Activated B cell treated with CpG ODN at 0.5 μM for 24 hours (primary cell): ENCODE measurements around the gene POU2F2. TPM values are rescaled to one million over a fixed set of nuclear protein-coding genes. Genes with fewer than 3 reads are reported as not detected.

Experiments
- ATAC-seq: fragments of 200-7000 bp; cut with Tn5 transposase; one replicate; pipeline ENCODE4 v1.10.0; 2021; ENCODE audit warnings: low read depth, mild to moderate bottlenecking, moderate library complexity
- CTCF ChIA-PET: fragments of 350-600 bp; sonication (Branson Sonifier 250); formaldehyde crosslinking; loops from one replicate; lab custom pipeline; 2021; ENCODE audit warnings: antibody characterized with exemption; lab: Charles Lee
- POLR2A ChIA-PET: fragments of 350-600 bp; sonication (Branson Sonifier 250); formaldehyde crosslinking; loops from one replicate; lab custom pipeline; 2021; ENCODE audit warnings: antibody characterized with exemption; lab: Charles Lee
- DNase-seq: peaks from one replicate; pipeline ENCODE4 v3.0.0; 2022
- H3K27ac Mint-ChIP-seq: one replicate; pipeline ENCODE4 v1.8.0; 2020; ENCODE audit warnings: mixed read lengths
- H3K27me3 Mint-ChIP-seq: one replicate; pipeline ENCODE4 v1.8.0; 2021; ENCODE audit warnings: mixed read lengths
- H3K36me3 Mint-ChIP-seq: one replicate; pipeline ENCODE4 v1.8.0; 2021; ENCODE audit warnings: low read depth, mixed read lengths
- H3K4me1 Mint-ChIP-seq: one replicate; pipeline ENCODE4 v1.8.0; 2021; ENCODE audit warnings: mixed read lengths
- H3K4me3 Mint-ChIP-seq: one replicate; pipeline ENCODE4 v1.8.0; 2020; ENCODE audit warnings: mild to moderate bottlenecking, mixed read lengths
- H3K9me3 Mint-ChIP-seq: one replicate; pipeline ENCODE4 v1.8.0; 2020; ENCODE audit warnings: mixed read lengths
- intact Hi-C: fragments of 100-400 bp; cut with micrococcal nuclease; formaldehyde crosslinking; loops from one replicate; pipeline ENCODE4 v1.15.1; 2024
- total RNA-seq: library from RNA; stranded (reverse); gene quantifications from 2 replicates; pipeline ENCODE4 v1.2.3, GENCODE V29; 2022
- TF ChIP-seq, protein P1 (sequence below): fragments of 200-600 bp; IDR thresholded peaks from one replicate; pipeline ENCODE4 v1.8.0; 2022; ENCODE audit warnings: antibody characterized with exemption, mild to moderate bottlenecking

POU2F2 gene
- total RNA-seq, 1 donor from 2014 or later = 577 TPM

- intact Hi-C loops = loop anchor here (1.0 kb wide), 2 partner anchors 103 to 215 kb away; no protein-coding TSS in a partner anchor
- Mint-ChIP-seq H3K4me3 (no peak overlapping the region), H3K9me3 (no peaks in the 10 kb centered on the region), H3K36me3 (peaks cover 64% of the 10 kb centered on the region), H3K27me3 (no peaks in the 10 kb centered on the region), H3K27ac (no peak overlapping the region), H3K4me1 (peaks cover 34% of the 10 kb centered on the region)
- DNase-seq (no peak), ATAC-seq (no peak)
- CTCF ChIA-PET = interaction anchor here (0.7 to 1.1 kb wide), 5 partner anchors 28 to 320 kb away, joined by 3 read pairs; no protein-coding TSS in a partner anchor
- TF ChIP-seq, protein P1, sequence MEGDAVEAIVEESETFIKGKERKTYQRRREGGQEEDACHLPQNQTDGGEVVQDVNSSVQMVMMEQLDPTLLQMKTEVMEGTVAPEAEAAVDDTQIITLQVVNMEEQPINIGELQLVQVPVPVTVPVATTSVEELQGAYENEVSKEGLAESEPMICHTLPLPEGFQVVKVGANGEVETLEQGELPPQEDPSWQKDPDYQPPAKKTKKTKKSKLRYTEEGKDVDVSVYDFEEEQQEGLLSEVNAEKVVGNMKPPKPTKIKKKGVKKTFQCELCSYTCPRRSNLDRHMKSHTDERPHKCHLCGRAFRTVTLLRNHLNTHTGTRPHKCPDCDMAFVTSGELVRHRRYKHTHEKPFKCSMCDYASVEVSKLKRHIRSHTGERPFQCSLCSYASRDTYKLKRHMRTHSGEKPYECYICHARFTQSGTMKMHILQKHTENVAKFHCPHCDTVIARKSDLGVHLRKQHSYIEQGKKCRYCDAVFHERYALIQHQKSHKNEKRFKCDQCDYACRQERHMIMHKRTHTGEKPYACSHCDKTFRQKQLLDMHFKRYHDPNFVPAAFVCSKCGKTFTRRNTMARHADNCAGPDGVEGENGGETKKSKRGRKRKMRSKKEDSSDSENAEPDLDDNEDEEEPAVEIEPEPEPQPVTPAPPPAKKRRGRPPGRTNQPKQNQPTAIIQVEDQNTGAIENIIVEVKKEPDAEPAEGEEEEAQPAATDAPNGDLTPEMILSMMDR = no peak
- POLR2A ChIA-PET = interaction anchor here (0.6 to 2.4 kb wide), 5 partner anchors 10 to 105 kb away, joined by 3 to 10 read pairs (median 6); no protein-coding TSS in a partner anchor
These were observed 51.4 kb downstream of the POU2F2 start for GRCh38 chr19:42080764-42081375.

DNA sequence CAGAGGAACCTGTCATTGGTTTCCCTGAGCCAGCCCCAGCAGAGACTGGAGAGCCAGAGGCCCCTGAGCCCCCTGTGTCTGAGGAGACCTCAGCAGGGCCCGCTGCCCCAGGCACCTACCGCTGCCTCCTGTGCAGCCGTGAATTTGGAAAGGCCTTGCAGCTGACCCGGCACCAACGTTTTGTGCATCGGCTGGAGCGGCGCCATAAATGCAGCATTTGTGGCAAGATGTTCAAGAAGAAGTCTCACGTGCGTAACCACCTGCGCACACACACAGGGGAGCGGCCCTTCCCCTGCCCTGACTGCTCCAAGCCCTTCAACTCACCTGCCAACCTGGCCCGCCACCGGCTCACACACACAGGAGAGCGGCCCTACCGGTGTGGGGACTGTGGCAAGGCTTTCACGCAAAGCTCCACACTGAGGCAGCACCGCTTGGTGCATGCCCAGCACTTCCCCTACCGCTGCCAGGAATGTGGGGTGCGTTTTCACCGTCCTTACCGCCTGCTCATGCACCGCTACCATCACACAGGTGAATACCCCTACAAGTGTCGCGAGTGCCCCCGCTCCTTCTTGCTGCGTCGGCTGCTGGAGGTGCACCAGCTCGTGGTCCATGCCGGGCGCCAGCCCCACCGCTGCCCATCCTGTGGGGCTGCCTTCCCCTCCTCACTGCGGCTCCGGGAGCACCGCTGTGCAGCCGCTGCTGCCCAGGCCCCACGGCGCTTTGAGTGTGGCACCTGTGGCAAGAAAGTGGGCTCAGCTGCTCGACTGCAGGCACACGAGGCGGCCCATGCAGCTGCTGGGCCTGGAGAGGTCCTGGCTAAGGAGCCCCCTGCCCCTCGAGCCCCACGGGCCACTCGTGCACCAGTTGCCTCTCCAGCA, 52.1 kb downstream of the POU2F2 start:
- Mint-ChIP-seq H3K4me1 (peaks cover 38% of the 10 kb centered on the region), H3K4me3 (no peak overlapping the region), H3K9me3 (no peaks in the 10 kb centered on the region), H3K27ac (no peak overlapping the region), H3K36me3 (peaks cover 67% of the 10 kb centered on the region), H3K27me3 (no peaks in the 10 kb centered on the region)
- no peak for ATAC-seq
- CTCF ChIA-PET = no interaction called here
- TF ChIP-seq, protein P1 = no peak
- no peak for DNase-seq
- POLR2A ChIA-PET = interaction anchor here (0.6 to 2.4 kb wide), 3 partner anchors 34 to 106 kb away, joined by 3 to 10 read pairs (median 6); no protein-coding TSS in a partner anchor
- intact Hi-C loops = loop anchor here (5.0 kb wide), 1 partner anchor 203 kb away; the partner anchor contains the start of gene CD79A

- ATAC-seq (no peak), DNase-seq (no peak)
- TF ChIP-seq, protein P1 = no peak
- intact Hi-C loops = loop anchor here (5.0 kb wide), 1 partner anchor 202 kb away; the partner anchor contains the start of gene CD79A
- Mint-ChIP-seq H3K4me1 (peaks cover 45% of the 10 kb centered on the region), H3K36me3 (peaks cover 67% of the 10 kb centered on the region), H3K27ac (no peak overlapping the region), H3K9me3 (no peaks in the 10 kb centered on the region), H3K4me3 (no peak overlapping the region), H3K27me3 (no peaks in the 10 kb centered on the region)
- POLR2A ChIA-PET = interaction anchor here (0.8 kb wide), 1 partner anchor 14 kb away, joined by 3 read pairs; no protein-coding TSS in a partner anchor
- CTCF ChIA-PET = no interaction called here
These were observed 53.0 kb downstream of the POU2F2 start for GRCh38 chr19:42079276-42079669.

- no peak for DNase-seq
- Mint-ChIP-seq H3K9me3 (no peaks in the 10 kb centered on the region), H3K27me3 (no peaks in the 10 kb centered on the region), H3K36me3 (peaks cover 64% of the 10 kb centered on the region), H3K27ac (no peak overlapping the region), H3K4me1 (peaks cover 45% of the 10 kb centered on the region), H3K4me3 (no peak overlapping the region)
- CTCF ChIA-PET = no interaction called here
- ATAC-seq = no peak
- POLR2A ChIA-PET = interaction anchor here (0.7 to 0.8 kb wide), 2 partner anchors 9 to 15 kb away, joined by 3 read pairs; no protein-coding TSS in a partner anchor
- TF ChIP-seq, protein P1 = no peak
- intact Hi-C loops = loop anchor here (5.0 kb wide), 1 partner anchor 201 kb away; the partner anchor contains the start of gene CD79A
These were observed 53.5 kb downstream of the POU2F2 start for GRCh38 chr19:42078538-42079275.
